Medulla oblongata (tissue), 1 donor: ENCODE data around the gene GRN.

Source experiments
- DNase-seq: peaks from one replicate; pipeline ENCODE4 v3.0.0-alpha.2; 2015; ENCODE audit errors: extremely low spot score

The GRN gene

DNA sequence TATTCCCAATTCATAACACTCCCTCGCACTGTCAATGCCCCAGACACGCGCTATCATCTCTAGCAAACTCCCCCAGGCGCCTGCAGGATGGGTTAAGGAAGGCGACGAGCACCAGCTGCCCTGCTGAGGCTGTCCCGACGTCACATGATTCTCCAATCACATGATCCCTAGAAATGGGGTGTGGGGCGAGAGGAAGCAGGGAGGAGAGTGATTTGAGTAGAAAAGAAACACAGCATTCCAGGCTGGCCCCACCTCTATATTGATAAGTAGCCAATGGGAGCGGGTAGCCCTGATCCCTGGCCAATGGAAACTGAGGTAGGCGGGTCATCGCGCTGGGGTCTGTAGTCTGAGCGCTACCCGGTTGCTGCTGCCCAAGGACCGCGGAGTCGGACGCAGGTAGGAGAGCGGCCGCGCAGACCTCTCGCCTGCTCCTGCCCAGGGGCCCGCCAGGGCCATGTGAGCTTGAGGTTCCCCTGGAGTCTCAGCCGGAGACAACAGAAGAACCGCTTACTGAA, at the start of gene GRN:
Gene GRN (plus strand): TSS at position 364 of the 515 bp plus-strand sequence. CDS start 3,863 bp downstream, outside the sequence.
- peak; percentile 100 for DNase-seq

DNA sequence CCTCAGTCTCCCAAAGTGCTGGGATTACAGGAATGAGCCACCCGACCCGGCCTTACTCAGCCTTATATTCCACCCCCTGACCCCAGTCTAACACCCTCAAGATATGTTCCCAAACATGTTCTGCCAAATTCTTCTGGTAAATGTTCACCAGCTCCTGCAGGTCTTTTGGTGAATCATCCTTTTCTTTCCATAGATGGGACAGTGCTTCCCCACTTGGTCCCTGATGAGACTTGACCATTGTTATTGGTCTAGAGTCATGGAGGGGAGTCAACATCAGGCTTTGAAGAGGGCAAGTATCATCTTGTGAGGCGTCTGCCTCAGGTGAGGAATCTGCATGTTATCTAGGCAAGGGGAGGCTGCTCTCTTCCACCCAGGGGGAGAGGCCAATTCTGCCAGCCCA, 47.1 kb upstream of the GRN start:
- DNase-seq: no peak

DNA sequence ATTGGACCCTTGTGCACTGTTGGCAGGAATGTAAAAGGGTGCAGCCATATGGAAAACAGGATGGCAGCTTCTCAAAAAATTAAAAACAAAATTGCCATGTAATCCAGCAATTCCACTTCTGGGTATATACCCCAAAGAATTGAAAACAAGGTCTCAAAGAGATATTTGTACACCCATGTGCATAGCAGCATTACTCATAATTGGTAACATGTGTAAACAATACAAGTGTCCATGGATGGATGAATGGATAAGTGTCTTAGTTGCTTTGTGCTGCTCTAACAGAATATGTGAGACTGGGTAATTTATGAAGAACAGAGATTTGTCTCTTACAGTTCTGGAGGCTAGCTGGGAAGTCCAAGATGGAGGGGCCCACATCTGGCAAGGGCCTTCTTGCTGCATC, 40.5 kb upstream of the GRN start:
- DNase-seq: no peak

DNA sequence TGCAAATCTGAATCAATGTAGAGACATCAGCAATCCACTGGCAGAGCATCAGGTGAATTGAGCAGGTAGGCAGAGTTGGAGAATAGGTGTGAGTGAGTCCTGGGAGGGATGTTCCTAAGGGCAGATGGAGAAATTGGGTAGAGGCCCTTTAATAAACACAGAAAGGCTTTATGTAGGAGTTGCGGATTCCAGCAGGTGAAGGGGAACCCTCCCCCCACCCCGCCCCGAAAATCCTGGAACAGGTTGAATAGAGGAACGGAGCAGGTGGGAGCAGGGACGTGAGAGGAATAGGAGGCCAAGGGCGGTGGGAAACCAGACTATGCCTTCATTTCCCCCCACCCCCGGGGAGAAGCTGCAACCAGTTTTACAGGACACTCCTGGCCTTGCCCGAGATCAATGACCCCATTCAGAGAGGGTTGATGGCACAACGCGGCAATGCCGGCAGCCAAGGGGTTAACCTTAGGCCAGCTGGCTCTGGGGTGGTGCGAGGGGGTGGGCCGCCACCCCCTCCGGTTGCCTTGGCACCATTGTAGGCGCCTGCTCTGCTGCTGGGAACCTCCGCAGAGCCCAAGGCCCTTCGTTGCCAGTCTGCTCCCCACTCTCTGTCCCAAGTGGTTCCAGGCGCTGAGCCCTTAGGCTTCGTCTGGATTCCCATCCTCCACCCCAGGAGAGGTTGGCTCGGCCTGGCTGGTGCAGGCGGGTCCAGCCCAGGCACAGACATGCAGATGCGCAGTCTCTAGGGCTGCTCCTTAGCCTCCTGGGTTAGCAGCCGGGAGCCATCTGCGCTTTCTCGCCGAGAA, 37.5 kb upstream of the GRN start:
- DNase-seq: peak; percentile 90

DNA sequence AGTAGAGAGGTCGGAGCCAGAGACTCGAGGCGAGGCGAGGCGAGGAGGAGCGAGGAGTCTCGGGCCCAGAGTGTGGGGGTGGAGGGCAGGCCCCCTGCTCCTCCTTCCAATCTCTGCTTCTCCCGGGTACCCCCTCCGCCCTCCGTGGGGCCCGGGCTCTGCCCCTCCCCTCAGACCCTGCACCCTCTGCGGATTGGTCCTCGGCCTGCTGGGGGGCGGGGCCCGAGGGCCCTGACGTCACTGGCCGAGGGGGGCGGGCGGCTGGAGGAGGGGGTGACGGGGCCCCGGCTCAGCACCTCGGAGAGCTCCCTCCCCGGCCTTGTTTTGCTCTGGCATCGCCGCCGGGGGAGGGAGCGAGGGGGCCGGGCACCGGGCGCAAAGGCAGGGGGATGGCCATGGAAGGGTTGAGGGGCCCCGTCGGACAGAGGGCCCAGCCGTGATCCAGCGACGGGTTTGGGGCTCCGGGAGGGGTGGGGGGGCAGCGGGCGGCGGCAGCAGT, 36.7 kb upstream of the GRN start, which contains the start of gene RUNDC3A:
Gene RUNDC3A (plus strand): TSS at position 282 of the 499 bp plus-strand sequence. CDS start 232 bp downstream, outside the sequence.
- DNase-seq: peak; percentile 95

DNA sequence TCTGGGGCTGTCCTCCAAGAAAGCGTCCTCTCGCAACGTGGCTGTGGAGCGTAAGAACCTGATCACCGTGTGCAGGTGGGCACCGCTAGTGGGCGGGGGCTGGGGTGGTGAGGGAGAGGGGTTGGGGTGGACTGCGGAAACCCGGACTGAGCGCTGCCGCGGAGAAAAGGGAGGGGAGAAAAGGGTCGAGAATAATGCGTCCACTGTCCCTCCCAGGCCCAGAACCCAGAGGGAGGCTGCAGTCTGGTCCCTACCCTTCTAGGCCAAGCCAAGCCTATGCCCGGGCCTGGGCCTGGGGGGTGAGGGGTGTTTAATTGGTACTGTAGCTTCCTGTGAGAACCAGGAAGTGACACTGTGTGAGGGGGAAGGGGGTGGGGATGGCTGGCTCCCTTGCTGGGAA, 36.2 kb upstream of the GRN start:
- peak; percentile 60 for DNase-seq

DNA sequence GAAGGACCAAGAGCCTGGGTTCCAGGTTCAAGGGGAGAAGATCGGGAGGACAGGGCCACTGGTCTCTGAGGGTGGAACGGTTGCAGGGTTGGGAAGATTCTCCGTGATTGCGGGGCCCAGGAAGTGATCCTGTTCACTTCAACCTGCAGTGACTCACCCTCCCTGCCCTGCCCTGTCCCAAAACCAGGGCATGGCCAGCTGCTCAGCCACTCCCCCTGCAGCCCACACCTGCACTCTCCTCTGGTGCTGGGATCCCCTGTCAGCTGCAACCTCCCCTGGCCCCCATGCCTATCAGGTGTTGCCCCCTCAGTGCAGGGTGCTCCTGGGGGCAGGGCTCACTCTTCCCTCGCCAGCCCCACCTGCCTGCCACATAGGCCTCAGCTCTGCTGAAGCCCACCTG, 35.6 kb upstream of the GRN start:
- DNase-seq: no peak

DNA sequence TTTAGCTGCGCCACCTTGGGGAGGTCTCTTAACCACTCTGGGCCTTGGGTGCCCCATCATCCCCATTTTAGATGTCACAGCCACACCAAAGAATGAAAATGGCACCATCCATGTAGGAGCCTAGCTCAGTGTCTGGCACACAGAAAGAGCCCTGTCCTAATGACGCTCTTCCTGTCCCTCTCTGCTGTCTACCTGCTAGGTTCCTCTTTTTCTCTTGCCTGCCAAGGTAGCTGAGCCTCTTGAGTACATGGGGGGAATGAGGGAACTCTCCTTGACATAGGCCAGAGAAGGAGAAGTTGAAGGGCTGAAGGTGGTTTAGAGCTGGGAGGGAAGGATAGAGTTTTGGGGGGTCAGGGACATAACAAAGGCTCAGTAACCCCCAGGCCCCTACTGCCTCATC, 34.9 kb upstream of the GRN start:
- no peak for DNase-seq

DNA sequence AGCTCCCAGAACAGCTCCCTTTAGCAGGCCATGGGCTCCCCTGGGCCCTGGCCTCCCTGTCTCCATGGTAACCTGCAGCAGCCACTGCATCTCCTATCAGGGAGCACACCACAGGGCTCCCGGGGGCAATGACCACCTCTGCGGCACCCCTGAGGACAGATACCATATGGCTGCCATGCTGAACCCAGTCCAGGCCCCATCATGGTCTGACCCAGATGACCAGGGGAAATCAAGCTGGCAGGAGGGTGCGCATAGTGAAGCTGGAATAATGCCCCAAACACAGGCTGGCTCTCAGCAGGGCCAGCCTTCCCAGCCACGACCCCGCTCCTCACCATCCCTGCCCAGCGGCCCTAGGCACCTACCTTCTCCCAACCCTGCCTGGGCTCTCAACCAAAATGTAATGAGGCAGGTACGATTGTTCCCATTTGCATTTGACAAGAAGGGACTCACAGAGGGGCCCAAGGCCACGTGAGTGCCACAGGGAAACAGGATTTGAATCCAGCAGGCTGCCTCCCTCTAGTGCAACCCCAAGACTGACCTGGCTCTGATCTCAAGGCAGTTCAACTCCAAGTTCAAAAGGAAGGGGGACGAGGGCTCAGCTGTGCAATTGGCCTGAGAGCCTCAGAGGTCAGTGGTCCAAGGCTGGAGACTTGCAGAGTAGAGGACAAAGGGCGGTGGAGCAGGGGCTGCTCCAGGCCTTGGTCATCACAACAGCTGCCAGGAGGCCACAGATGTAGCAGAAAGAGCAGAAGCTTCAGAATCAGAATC, 34.3 kb upstream of the GRN start:
- no peak for DNase-seq

DNA sequence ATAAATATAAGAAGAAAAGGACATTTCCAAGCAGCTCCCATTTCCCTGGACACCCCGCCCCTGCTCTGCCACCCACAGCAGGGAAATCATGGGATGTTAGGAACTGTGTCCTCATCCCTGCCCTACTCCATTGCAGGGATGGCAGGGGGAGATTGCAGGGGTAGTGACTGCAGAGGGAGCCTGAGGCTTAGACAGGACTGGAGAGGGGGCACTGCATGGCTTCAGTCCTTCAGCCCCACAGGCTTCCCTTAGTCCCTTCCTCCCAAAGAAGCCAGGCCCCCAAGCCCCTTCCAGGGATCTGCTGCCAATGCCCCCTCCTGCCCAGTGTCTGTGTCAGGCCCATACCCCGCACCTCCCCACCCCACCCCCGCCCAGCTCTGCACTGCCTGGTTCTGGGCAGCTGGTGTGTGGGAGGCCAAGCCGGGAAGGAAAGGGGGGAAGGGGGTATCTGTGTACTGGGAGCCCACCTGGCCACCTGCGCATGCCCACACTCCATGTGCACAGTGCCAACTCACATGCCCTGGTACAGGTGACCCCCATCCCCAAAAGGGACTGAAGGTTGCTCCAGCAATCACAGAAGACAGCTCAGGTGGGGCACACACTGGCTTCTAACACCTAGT, 33.4 kb upstream of the GRN start:
- DNase-seq: no peak

DNA sequence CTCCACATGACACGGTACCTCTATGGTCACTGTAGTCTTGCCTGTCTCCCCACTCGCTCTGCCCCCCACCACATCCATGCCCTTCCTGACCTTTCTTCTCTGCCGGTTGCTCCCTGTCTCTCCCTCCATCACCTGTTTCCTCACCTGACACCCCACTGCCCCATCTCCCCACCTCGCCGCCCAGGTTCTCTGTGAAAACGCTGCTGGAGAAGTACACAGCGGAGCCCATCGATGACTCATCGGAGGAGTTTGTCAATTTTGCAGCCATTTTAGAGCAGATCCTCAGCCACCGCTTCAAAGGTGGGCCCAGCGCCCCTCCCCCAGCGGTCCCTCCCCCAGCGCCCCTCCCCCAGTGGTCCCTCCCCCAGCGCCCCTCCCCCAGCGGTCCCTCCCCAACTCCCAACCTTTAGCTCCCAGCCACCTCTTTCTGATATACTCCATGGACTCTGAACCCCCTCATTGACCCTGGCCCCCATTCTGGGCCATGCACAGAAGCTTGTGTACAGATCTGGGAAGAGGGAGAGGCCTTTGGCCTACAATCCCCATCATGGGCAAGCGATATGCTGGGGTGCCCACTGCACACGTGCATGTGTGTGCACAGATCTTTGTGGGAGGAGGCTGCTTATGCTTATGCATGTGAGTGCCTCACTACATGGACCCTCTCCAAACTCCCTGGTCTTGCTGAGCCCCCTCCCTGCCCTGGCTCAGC, 32.6 kb upstream of the GRN start:
- DNase-seq: no peak

DNA sequence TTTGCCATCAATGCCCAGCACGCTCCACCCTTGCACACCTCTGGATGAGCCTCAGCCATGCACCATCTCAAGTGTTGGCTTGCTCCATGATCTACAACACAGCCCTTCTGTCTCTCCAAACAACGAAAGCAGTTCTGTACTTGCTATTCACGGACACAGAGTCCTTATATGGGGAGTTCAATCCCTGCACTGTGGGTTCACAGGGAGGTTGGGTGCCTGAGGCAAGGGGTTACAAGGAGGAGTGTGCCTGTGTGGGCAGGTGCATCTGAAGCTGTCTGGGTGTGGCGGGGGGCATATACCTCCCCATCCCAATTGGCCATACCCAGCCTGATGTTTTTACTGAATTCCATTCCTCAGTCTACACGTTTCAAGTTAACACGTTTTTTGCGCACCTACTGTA, 31.1 kb upstream of the GRN start:
- peak; percentile 24 for DNase-seq

DNA sequence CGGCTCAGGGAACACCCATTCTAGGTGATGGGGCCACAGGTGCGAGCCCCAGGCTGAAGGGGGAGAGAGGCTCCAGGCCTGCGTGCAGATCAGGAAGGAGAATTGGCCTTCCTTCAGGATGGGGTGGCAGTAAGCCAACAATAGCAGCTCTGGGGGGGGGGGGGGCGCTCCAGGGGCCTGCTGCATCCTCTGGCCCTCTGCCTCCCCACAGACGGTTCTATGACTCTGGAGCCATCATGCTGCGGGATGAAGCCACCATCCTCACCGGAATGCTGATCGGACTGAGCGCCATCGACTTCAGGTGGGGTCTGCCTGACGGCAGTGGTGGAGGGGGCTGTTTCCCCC, 30.6 kb upstream of the GRN start:
- DNase-seq: no peak

DNA sequence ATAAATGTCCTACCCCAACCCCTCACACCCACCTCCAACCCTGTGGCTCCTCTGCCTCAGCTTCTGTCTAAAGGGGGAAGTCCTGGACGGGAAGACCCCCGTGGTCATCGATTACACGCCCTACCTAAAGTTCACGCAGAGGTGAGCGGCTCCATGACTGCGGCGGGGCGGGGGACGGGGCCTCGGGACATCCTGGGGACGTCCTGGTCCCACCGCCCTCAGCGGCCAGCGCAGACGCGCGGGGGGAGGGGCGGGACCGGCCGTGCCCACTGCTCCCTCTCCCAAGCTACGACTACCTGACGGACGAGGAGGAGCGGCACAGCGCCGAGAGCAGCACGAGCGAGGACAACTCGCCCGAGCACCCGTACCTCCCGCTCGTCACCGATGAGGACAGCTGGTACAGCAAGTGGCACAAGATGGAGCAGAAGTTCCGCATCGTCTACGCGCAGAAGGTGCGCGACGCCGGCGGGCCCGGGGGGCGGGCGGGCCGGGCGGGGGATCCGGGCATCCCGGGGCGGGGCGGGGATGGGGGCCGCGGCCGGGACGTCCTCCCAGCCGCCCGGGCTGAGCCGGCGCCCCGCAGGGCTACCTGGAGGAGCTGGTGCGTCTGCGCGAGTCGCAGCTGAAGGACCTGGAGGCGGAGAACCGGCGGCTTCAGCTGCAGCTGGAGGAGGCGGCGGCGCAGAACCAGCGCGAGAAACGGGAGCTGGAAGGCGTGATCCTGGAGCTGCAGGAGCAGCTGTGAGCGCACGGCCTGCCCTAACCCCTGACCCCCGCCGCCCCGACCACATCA, 30.0 kb upstream of the GRN start:
- DNase-seq: no peak

DNA sequence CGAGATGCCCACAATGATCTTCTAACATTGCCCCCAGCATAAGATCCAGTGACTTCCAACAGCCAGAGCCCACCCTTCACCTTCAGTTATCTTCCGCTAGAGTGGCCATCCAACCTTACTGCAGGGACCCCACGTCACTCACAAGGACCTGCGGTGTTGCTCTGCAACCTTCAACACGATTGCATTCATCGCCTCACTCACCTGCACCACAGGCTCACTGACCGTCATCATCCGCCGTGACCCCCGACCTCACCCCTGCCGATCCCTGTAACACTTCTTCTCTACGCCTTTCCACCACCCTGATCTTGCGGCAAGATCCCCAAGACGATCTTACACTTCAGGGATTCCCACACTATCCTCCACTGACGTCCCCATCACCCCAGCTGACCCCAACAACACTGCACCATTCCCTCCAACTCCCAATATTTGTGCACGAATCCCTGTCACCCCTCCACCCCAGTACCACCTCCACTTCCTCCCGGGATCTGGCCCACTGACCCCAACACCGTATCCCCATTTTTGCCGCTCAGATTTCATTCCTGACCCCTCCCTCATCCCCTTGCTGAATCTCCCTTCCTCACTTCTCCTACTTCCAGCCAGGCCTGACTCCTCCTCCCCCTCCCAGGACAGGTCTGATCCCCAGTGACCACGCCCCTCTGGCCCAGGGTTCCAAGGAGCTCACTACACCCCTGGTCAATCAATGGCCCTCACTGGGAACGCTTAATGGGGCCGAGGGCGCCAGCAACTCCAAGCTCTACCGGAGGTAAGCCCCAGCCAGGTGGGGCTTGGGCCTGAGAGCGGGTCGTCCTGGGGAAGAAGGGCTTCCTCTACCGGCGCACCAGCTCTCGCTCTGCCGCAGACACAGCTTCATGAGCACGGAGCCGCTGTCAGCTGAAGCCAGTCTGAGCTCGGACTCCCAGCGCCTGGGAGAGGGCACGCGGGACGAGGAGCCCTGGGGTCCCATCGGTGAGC, 29.1 kb upstream of the GRN start:
- no peak for DNase-seq

DNA sequence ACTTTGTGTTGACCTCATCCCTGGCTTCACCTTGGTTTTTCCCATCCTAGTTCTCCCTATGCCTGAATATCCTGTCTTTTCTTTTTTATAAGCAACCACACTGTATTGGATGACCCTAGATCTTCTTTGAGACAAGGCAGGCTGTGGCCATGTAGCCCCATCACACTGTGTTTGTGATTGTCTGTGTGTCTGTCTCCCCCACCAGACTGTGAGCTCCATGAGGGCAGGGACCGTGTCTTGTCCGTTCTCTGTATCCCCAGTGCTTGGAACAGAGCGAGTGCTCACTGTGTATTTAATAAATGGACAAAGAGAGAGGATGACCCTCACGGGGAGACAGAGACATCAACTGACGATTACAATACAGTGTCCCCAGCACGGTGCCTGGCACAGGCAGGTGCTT, 27.6 kb upstream of the GRN start:
- DNase-seq: no peak

DNA sequence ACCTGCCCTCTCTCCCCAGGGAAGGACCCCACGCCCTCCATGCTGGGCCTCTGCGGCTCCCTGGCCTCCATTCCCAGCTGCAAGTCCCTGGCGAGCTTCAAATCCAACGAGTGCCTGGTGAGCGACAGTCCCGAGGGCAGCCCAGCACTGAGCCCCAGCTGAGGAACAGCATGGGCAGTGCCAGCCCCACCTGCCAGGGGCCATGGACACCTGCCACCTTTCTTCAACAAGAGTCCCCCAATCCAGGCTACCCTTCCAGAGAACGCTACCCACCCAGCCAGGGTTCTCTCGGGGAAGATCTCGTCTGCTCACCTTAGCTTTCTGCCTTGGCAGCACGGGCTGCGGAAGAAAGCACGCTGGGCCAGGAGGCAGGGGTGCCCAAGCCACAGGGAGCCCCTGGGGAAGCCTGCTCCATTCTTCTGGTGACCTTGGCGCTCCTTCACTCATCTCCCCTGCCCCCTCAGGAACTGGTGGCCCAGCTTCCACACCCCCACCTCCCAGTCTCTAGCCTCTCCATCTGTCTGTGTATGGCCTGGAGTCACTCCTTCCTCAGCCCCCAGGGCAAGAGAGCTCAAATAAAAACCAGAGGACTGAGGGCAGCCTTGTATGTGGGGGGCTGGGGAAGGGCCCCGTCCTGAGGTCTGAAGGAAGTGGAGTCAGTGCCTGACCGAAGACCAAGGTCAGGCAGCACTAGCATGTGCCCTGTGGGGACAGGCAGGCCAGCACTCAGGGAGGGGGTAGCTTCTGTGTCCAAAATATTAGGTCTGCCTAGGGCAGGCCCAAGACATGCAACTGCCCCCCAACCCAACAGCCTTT, 26.8 kb upstream of the GRN start:
- no peak for DNase-seq

DNA sequence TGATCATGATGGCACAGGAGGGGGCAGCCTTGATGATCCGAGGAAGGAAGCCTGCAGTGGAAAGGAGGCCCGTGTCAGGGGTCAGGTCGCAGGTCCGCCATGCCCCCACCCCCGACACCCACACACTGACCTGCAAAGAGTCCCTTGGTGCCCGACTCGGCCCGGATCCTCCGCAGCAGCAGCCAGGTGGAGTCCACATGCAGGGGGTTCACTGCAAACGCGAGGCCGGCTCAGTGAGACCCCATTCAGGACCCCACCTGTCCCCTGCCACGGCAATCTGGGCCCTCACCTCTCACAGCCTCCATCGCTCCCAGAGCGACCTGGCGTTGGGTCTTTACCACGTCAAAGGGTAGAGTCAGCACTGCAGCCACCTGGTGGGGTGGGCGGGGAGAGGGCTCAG, 25.0 kb upstream of the GRN start:
- no peak for DNase-seq
